ENCODE measurements around the gene MPPED1. TPM values are rescaled to one million over a fixed set of nuclear protein-coding genes. Genes with fewer than 3 reads are reported as not detected.

The MPPED1 gene
- total and polyA plus RNA-seq, 2 donors (not counting 1 experiment from before 2014, with no cell fraction given), result 0.13 TPM; not detected in 1

DNA sequence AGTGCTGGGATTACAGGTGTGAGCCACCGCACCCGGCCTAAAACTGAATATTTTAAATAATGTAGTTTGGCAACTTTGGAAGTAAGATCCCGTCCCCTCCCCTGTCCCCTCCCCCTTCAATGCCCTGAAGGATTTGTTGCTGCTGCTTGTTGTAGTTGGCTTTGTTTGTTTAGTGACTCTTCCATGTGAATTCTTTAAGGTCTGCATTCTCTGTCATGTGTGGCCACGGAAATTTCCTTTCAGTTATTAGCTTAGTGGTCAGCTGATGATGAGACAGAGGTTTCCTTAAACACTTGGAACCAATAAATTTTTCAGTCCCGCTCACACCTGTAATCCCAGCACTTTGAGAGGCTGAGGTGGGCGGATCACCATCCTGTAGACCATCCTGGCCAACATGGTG lies 109.9 kb downstream of the MPPED1 start:
- H3K4me1 Mint-ChIP-seq, result no peaks in the 10 kb centered on the region
- CTCF ChIA-PET, result no interaction called here
- WGBS (ENCODE audit: insufficient coverage), result 100% methylated on average over 1 of the region's 6 CpGs

DNA sequence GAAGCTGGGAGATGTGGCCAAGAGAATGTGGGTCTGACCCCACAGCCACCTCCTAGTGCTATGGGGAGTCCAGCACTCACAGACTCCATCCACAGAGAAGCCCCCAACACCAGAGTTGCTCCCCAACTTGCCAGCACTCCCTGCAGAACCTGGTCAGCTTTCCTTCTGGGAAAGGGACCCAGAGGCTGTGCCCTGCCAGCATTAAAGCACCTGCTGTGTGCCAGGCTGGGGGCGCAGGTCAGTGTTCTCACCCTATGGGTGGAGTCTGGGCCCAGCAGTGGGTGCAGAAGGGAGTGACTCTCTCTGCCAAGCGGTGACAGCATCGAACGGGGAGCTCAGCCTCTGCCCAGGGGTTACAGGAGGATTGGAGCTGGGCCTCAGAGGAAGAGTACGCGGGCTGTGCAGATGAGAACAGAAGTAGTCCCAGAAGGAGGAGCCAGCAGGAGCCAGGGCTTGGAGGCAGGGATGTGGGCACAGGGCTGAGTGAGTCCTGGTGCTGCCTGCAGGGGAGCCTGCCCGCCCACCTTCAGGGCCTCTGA lies 114.4 kb downstream of the MPPED1 start:
- no peaks in the 10 kb centered on the region for H3K9me3 Mint-ChIP-seq (ENCODE audit: insufficient read depth)
- no peaks in the 10 kb centered on the region for H3K4me1 Mint-ChIP-seq
- no peak overlapping the region for H3K4me3 Mint-ChIP-seq
- no peak overlapping the region for H3K27ac Mint-ChIP-seq
- DNase-seq (no peak), ATAC-seq (ENCODE audit: low read depth) (no peak)
- CTCF ChIA-PET, result interaction anchor here (1.0 kb wide), 1 partner anchor 24 kb away, joined by 3 read pairs; no protein-coding TSS in a partner anchor
- H3K9ac ChIP-seq (ENCODE audit: low read length), result no peak overlapping the region
- H3K4me1 ChIP-seq (ENCODE audit: control insufficient read depth in 2 of 2, insufficient read depth in 2 of 2, low read length in 2 of 2), result no peaks in the 10 kb centered on the region
- no peak overlapping the region for H3K27ac ChIP-seq (ENCODE audit: low read length in 2 of 2)
- 98% methylated on average over 7 of the region's 7 CpGs for WGBS (ENCODE audit: insufficient coverage)
- H3K4me2 ChIP-seq (replicated peaks; ENCODE audit: low read depth, low read length, poor library complexity, severe bottlenecking), result no peak overlapping the region
- no peaks in the 10 kb centered on the region for H4K20me1 ChIP-seq (ENCODE audit: control insufficient read depth, insufficient read depth, low read length, poor library complexity, severe bottlenecking)
- H3K4me3 ChIP-seq (ENCODE audit: control extremely low read depth in 1 of 5, extremely low read depth in 1 of 5, insufficient read depth in 1 of 5, low read depth in 2 of 5, low read length in 4 of 5), result no peak overlapping the region
- POLR2A ChIA-PET, result no interaction called here
- TF ChIP-seq EZH2 (IDR thresholded peaks at IDR 0.05; ENCODE audit: borderline replicate concordance, insufficient read depth, low read depth, low read length, poor library complexity, severe bottlenecking), result no peak
- H3K36me3 ChIP-seq (replicated peaks in 1 of 2; ENCODE audit: control extremely low read depth in 1 of 2, control insufficient read depth in 1 of 2, extremely low read depth in 1 of 2, insufficient read depth in 2 of 2, low read length in 1 of 2), result no peaks in the 10 kb centered on the region
- H3K79me2 ChIP-seq (ENCODE audit: control insufficient read depth, insufficient read depth, low read length), result no peaks in the 10 kb centered on the region
- no peak overlapping the region for H2AFZ ChIP-seq (ENCODE audit: insufficient read depth, low read depth, low read length, poor library complexity, severe bottlenecking)
- peaks cover 0 to 7% (median 0%) of the 10 kb centered on the region in 4 experiments for H3K27me3 ChIP-seq (replicated peaks in 1 of 4; ENCODE audit: control extremely low read depth in 1 of 4, control insufficient read depth in 3 of 4, insufficient read depth in 4 of 4, low read length in 3 of 4)
- no peaks in the 10 kb centered on the region for H3K9me3 ChIP-seq (ENCODE audit: control extremely low read depth in 1 of 3, control insufficient read depth in 2 of 3, insufficient read depth in 1 of 3, low read length in 2 of 3)
- intact Hi-C loops (cut with micrococcal nuclease), result no loop called here
- H3K27me3 Mint-ChIP-seq, result peaks cover 15% of the 10 kb centered on the region

More for the DNA sequence above, 109.9 kb downstream of the MPPED1 start:
- no peaks in the 10 kb centered on the region for H3K36me3 ChIP-seq (replicated peaks in 1 of 2; ENCODE audit: control extremely low read depth in 1 of 2, control insufficient read depth in 1 of 2, extremely low read depth in 1 of 2, insufficient read depth in 2 of 2, low read length in 1 of 2)
- H3K27ac ChIP-seq (ENCODE audit: low read length in 2 of 2), result no peak overlapping the region
- DNase-seq (no peak), ATAC-seq (ENCODE audit: low read depth) (no peak)
- H3K4me3 Mint-ChIP-seq, result no peak overlapping the region
- peaks cover 9% of the 10 kb centered on the region for H3K27me3 Mint-ChIP-seq
- H3K9ac ChIP-seq (ENCODE audit: low read length), result no peak overlapping the region
- no peaks in the 10 kb centered on the region for H3K9me3 Mint-ChIP-seq (ENCODE audit: insufficient read depth)
- H3K4me2 ChIP-seq (replicated peaks; ENCODE audit: low read depth, low read length, poor library complexity, severe bottlenecking), result no peak overlapping the region
- TF ChIP-seq, protein P1, sequence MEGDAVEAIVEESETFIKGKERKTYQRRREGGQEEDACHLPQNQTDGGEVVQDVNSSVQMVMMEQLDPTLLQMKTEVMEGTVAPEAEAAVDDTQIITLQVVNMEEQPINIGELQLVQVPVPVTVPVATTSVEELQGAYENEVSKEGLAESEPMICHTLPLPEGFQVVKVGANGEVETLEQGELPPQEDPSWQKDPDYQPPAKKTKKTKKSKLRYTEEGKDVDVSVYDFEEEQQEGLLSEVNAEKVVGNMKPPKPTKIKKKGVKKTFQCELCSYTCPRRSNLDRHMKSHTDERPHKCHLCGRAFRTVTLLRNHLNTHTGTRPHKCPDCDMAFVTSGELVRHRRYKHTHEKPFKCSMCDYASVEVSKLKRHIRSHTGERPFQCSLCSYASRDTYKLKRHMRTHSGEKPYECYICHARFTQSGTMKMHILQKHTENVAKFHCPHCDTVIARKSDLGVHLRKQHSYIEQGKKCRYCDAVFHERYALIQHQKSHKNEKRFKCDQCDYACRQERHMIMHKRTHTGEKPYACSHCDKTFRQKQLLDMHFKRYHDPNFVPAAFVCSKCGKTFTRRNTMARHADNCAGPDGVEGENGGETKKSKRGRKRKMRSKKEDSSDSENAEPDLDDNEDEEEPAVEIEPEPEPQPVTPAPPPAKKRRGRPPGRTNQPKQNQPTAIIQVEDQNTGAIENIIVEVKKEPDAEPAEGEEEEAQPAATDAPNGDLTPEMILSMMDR (IDR thresholded peaks at IDR 0.05), result no peak
- TF ChIP-seq EZH2 (IDR thresholded peaks at IDR 0.05; ENCODE audit: borderline replicate concordance, insufficient read depth, low read depth, low read length, poor library complexity, severe bottlenecking), result no peak
- no peaks in the 10 kb centered on the region for H3K27me3 ChIP-seq (replicated peaks in 1 of 4; ENCODE audit: control extremely low read depth in 1 of 4, control insufficient read depth in 3 of 4, insufficient read depth in 4 of 4, low read length in 3 of 4)
- H4K20me1 ChIP-seq (ENCODE audit: control insufficient read depth, insufficient read depth, low read length, poor library complexity, severe bottlenecking), result no peaks in the 10 kb centered on the region
- H2AFZ ChIP-seq (ENCODE audit: insufficient read depth, low read depth, low read length, poor library complexity, severe bottlenecking), result no peak overlapping the region
- no peaks in the 10 kb centered on the region for H3K79me2 ChIP-seq (ENCODE audit: control insufficient read depth, insufficient read depth, low read length)
- intact Hi-C loops (cut with micrococcal nuclease), result no loop called here
- no peak overlapping the region for H3K27ac Mint-ChIP-seq
- POLR2A ChIA-PET, result no interaction called here
- H3K4me1 ChIP-seq (ENCODE audit: control insufficient read depth in 2 of 2, insufficient read depth in 2 of 2, low read length in 2 of 2), result no peaks in the 10 kb centered on the region
- no peaks in the 10 kb centered on the region for H3K9me3 ChIP-seq (ENCODE audit: control extremely low read depth in 1 of 3, control insufficient read depth in 2 of 3, insufficient read depth in 1 of 3, low read length in 2 of 3)
- H3K4me3 ChIP-seq (ENCODE audit: control extremely low read depth in 1 of 5, extremely low read depth in 1 of 5, insufficient read depth in 1 of 5, low read depth in 2 of 5, low read length in 4 of 5), result no peak overlapping the region

Data from B cell (primary cell).